Measurements from ENCODE around the gene PDE9A. TPM values are rescaled to one million over a fixed set of nuclear protein-coding genes. Genes with fewer than 3 reads are reported as not detected.

PDE9A gene
- 44.8 to 46.3 TPM (median 46.1 TPM) in 3 replicates for total RNA-seq (2021)
- Bru-seq, nascent RNA = percentile 75 among the genes with signal in this experiment
- long read RNA-seq, experiment 1, transcript PDE9A-201 (20 exons, 2,058 nt) = major isoform, 40 of 114 reads
- long read RNA-seq, experiment 1, transcript PDE9A-204 (19 exons, 1,883 nt) = minor isoform, 21 of 114 reads
- long read RNA-seq, experiment 1, partial matches to known transcripts = 7 of 114 reads
- long read RNA-seq, experiment 1, other reads (novel, unspliced or antisense) = 33 of 114 reads
- long read RNA-seq, experiment 2, transcript PDE9A-211 (18 exons, 1,885 nt) = major isoform, 6 of 56 reads
- long read RNA-seq, experiment 2, transcript PDE9A-201 (20 exons, 2,058 nt) = major isoform, 6 of 56 reads
- long read RNA-seq, experiment 2, partial matches to known transcripts = 13 of 56 reads
- long read RNA-seq, experiment 2, other reads (novel, unspliced or antisense) = 22 of 56 reads
- long read RNA-seq, experiment 3, partial matches to known transcripts = 0 of 10 reads
- long read RNA-seq, experiment 3, other reads (novel, unspliced or antisense) = 3 of 10 reads

DNA sequence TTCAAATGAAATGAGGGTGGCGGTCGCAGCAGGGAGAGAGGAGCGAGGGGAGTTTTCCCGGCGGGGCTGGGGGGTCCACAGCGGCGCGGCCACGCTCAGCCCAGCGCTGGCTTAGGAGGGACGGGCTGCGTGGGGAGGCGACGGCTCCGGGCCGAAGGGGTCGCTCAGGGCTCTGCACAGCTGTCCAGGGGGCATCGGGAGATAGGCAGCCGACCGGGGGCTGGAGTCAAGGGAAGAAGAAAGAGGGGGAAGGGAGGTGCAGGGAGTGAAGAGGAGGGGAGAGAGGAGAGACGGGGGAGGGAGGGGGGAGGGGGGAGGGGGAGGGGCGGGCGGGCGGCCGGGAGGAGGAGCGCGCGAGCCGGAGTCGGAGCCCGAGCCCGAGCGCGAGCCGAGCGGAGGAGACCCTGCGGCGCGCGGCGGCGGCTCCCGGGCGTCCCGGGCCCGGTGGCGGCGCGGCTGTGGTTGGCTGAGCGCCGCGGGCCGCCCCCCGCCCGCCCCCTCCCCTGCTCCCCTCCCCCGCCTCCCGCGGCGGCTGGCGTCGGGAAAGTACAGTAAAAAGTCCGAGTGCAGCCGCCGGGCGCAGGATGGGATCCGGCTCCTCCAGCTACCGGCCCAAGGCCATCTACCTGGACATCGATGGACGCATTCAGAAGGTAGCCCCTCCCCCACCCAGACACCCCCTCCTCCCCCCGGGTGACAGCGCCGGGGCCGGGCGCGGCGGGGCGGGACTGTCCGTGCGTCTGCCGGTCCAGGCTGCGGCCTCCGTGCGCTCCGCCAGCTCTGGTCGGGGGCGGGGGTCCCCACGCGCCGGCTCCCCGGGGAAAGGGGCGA lies at the start of gene PDE9A:
Gene PDE9A, plus strand, starts transcription at position 391 of the 831 bp plus-strand sequence. Its CDS starts 194 bp downstream, at position 585.
- peak; percentile 65 for DNase-seq (ENCODE audit: low spot score)
- ATAC-seq = peak; percentile 61
- peaks cover 4% of the 10 kb centered on the region; the same call in 1 of the 2 replicates for H3K27me3 Mint-ChIP-seq (ENCODE audit: low read depth)
- H3K27ac Mint-ChIP-seq = peak within 1 kb of the TSS; percentile 88
- POLR2A ChIA-PET = interaction anchor here (0.9 to 1.5 kb wide), 3 partner anchors 11 to 60 kb away, joined by 3 to 5 read pairs (median 5); no protein-coding TSS in a partner anchor
- CTCF ChIA-PET = interaction anchor here (0.6 to 5.7 kb wide), 22 partner anchors 8 to 225 kb away, joined by 3 to 66 read pairs (median 6); partner anchors contain the start of gene SLC37A1
- H3K4me1 Mint-ChIP-seq = peaks cover 43% of the 10 kb centered on the region
- no peaks in the 10 kb centered on the region for H3K36me3 Mint-ChIP-seq
- TF ChIP-seq ZNF423 (CRISPR knock-in tag; IDR thresholded peaks at IDR 0.05) (0 out of 2 replicates have a peak, but pooled peaks have one; percentile 18), IRF2 (CRISPR knock-in tag; IDR thresholded peaks at IDR 0.05; ENCODE audit: borderline replicate concordance, low read depth) (no peak), ZNF317 (CRISPR knock-in tag; IDR thresholded peaks at IDR 0.05; ENCODE audit: borderline replicate concordance, low read depth) (peak; percentile 81)
- H3K4me3 Mint-ChIP-seq = peak within 1 kb of the TSS; percentile 87
- no peaks in the 10 kb centered on the region for H3K9me3 Mint-ChIP-seq

DNA sequence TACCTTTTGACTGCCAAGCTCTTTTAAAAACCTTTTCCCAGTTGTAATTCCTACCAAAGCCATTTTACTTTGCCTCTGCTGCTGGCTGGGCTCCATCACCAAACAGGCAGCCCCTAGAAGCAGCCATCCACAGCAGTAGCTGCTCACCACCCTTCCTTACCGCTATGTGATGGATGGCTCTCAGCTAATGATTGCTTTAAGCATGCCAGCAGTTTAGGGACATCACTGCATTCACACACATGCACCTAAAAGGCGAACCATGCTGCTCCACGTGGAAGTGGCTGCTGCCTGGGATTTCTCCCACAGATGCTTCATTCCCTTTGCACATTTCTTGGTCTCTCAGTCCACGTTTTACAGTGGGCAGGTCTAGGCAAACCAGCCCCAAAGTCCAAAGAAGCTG lies 46.3 kb upstream of the PDE9A start:
- Mint-ChIP-seq H3K4me3 (no peak overlapping the region), H3K4me1 (peaks cover 5% of the 10 kb centered on the region), H3K9me3 (peaks cover 52% of the 10 kb centered on the region), H3K27ac (no peak overlapping the region), H3K27me3 (ENCODE audit: low read depth) (peaks cover 33% of the 10 kb centered on the region), H3K36me3 (peaks cover 10% of the 10 kb centered on the region)
- ATAC-seq (no peak), DNase-seq (ENCODE audit: low spot score) (no peak)
- POLR2A ChIA-PET = no interaction called here
- CTCF ChIA-PET = interaction anchor here (0.7 kb wide), 2 partner anchors 11 to 25 kb away, joined by 3 to 4 read pairs; no protein-coding TSS in a partner anchor
- TF ChIP-seq, protein P1, sequence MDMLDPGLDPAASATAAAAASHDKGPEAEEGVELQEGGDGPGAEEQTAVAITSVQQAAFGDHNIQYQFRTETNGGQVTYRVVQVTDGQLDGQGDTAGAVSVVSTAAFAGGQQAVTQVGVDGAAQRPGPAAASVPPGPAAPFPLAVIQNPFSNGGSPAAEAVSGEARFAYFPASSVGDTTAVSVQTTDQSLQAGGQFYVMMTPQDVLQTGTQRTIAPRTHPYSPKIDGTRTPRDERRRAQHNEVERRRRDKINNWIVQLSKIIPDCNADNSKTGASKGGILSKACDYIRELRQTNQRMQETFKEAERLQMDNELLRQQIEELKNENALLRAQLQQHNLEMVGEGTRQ (CRISPR knock-in tag; IDR thresholded peaks at IDR 0.05) = no peak
- TF ChIP-seq, protein P2, sequence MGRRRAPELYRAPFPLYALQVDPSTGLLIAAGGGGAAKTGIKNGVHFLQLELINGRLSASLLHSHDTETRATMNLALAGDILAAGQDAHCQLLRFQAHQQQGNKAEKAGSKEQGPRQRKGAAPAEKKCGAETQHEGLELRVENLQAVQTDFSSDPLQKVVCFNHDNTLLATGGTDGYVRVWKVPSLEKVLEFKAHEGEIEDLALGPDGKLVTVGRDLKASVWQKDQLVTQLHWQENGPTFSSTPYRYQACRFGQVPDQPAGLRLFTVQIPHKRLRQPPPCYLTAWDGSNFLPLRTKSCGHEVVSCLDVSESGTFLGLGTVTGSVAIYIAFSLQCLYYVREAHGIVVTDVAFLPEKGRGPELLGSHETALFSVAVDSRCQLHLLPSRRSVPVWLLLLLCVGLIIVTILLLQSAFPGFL (CRISPR knock-in tag; IDR thresholded peaks at IDR 0.05; ENCODE audit: borderline replicate concordance) = no peak
- TF ChIP-seq ZNF138 (CRISPR knock-in tag; conservative IDR thresholded peaks at IDR 0.05) = no peak
- TF ChIP-seq, protein P3, sequence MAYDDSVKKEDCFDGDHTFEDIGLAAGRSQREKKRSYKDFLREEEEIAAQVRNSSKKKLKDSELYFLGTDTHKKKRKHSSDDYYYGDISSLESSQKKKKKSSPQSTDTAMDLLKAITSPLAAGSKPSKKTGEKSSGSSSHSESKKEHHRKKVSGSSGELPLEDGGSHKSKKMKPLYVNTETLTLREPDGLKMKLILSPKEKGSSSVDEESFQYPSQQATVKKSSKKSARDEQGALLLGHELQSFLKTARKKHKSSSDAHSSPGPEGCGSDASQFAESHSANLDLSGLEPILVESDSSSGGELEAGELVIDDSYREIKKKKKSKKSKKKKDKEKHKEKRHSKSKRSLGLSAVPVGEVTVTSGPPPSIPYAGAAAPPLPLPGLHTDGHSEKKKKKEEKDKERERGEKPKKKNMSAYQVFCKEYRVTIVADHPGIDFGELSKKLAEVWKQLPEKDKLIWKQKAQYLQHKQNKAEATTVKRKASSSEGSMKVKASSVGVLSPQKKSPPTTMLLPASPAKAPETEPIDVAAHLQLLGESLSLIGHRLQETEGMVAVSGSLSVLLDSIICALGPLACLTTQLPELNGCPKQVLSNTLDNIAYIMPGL (CRISPR knock-in tag; IDR thresholded peaks at IDR 0.05) = no peak
- no peak for TF ChIP-seq JUN (CRISPR knock-in tag; IDR thresholded peaks at IDR 0.05)
- TF ChIP-seq, protein P4, sequence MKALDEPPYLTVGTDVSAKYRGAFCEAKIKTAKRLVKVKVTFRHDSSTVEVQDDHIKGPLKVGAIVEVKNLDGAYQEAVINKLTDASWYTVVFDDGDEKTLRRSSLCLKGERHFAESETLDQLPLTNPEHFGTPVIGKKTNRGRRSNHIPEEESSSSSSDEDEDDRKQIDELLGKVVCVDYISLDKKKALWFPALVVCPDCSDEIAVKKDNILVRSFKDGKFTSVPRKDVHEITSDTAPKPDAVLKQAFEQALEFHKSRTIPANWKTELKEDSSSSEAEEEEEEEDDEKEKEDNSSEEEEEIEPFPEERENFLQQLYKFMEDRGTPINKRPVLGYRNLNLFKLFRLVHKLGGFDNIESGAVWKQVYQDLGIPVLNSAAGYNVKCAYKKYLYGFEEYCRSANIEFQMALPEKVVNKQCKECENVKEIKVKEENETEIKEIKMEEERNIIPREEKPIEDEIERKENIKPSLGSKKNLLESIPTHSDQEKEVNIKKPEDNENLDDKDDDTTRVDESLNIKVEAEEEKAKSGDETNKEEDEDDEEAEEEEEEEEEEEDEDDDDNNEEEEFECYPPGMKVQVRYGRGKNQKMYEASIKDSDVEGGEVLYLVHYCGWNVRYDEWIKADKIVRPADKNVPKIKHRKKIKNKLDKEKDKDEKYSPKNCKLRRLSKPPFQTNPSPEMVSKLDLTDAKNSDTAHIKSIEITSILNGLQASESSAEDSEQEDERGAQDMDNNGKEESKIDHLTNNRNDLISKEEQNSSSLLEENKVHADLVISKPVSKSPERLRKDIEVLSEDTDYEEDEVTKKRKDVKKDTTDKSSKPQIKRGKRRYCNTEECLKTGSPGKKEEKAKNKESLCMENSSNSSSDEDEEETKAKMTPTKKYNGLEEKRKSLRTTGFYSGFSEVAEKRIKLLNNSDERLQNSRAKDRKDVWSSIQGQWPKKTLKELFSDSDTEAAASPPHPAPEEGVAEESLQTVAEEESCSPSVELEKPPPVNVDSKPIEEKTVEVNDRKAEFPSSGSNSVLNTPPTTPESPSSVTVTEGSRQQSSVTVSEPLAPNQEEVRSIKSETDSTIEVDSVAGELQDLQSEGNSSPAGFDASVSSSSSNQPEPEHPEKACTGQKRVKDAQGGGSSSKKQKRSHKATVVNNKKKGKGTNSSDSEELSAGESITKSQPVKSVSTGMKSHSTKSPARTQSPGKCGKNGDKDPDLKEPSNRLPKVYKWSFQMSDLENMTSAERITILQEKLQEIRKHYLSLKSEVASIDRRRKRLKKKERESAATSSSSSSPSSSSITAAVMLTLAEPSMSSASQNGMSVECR (CRISPR knock-in tag; IDR thresholded peaks at IDR 0.05; ENCODE audit: borderline replicate concordance) = no peak
- no peak for TF ChIP-seq ZNF396 (CRISPR knock-in tag; IDR thresholded peaks at IDR 0.05; ENCODE audit: borderline replicate concordance)
- no peak for TF ChIP-seq NFATC4 (CRISPR knock-in tag; IDR thresholded peaks at IDR 0.05)
- TF ChIP-seq SMAD3 (CRISPR knock-in tag; IDR thresholded peaks at IDR 0.05; ENCODE audit: borderline replicate concordance) = no peak
- no peak for TF ChIP-seq GABPB1 (CRISPR knock-in tag; IDR thresholded peaks at IDR 0.05)
- TF ChIP-seq, protein P5, sequence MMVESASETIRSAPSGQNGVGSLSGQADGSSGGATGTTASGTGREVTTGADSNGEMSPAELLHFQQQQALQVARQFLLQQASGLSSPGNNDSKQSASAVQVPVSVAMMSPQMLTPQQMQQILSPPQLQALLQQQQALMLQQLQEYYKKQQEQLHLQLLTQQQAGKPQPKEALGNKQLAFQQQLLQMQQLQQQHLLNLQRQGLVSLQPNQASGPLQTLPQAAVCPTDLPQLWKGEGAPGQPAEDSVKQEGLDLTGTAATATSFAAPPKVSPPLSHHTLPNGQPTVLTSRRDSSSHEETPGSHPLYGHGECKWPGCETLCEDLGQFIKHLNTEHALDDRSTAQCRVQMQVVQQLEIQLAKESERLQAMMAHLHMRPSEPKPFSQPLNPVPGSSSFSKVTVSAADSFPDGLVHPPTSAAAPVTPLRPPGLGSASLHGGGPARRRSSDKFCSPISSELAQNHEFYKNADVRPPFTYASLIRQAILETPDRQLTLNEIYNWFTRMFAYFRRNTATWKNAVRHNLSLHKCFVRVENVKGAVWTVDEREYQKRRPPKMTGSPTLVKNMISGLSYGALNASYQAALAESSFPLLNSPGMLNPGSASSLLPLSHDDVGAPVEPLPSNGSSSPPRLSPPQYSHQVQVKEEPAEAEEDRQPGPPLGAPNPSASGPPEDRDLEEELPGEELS (CRISPR knock-in tag; IDR thresholded peaks at IDR 0.05) = no peak
- TF ChIP-seq ESRRA (CRISPR knock-in tag; IDR thresholded peaks at IDR 0.05; ENCODE audit: borderline replicate concordance) = no peak
- TF ChIP-seq, protein P6, sequence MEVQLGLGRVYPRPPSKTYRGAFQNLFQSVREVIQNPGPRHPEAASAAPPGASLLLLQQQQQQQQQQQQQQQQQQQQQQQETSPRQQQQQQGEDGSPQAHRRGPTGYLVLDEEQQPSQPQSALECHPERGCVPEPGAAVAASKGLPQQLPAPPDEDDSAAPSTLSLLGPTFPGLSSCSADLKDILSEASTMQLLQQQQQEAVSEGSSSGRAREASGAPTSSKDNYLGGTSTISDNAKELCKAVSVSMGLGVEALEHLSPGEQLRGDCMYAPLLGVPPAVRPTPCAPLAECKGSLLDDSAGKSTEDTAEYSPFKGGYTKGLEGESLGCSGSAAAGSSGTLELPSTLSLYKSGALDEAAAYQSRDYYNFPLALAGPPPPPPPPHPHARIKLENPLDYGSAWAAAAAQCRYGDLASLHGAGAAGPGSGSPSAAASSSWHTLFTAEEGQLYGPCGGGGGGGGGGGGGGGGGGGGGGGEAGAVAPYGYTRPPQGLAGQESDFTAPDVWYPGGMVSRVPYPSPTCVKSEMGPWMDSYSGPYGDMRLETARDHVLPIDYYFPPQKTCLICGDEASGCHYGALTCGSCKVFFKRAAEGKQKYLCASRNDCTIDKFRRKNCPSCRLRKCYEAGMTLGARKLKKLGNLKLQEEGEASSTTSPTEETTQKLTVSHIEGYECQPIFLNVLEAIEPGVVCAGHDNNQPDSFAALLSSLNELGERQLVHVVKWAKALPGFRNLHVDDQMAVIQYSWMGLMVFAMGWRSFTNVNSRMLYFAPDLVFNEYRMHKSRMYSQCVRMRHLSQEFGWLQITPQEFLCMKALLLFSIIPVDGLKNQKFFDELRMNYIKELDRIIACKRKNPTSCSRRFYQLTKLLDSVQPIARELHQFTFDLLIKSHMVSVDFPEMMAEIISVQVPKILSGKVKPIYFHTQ (CRISPR knock-in tag; IDR thresholded peaks at IDR 0.05) = no peak

Data from WTC11 (cell line).